Effector memory CD8-positive, alpha-beta T cell (primary cell): ENCODE results near the gene DNAJC13.
"Not testable (repeated sequence)": the region's sequence is repeated elsewhere in the genome, so short reads cannot be mapped to it uniquely, and the experiment has no call there.

ENCODE experiments used
- ATAC-seq: fragments of 150-1000 bp; cut with Tn5 transposase; replicated peaks from 2 replicates; pipeline ENCODE4 v1.10.0; 2021; ENCODE audit warnings: mild to moderate bottlenecking, moderate library complexity
- DNase-seq, 3 experiments: peaks; one replicate each; pipeline ENCODE4 v3.0.0; 2021
- H3K27ac Mint-ChIP-seq, 2 donors: one replicate each; pipeline ENCODE4 v1.8.0; 2022; ENCODE audit warnings: mild to moderate bottlenecking in 2 of 2, mixed read lengths in 2 of 2, moderate library complexity in 2 of 2
- H3K27me3 Mint-ChIP-seq, 2 donors: one replicate each; pipeline ENCODE4 v1.8.0; 2022; ENCODE audit warnings: mixed read lengths in 2 of 2
- H3K36me3 Mint-ChIP-seq: one replicate; pipeline ENCODE4 v1.8.0; 2022; ENCODE audit warnings: mild to moderate bottlenecking, moderate library complexity, mixed read lengths; ENCODE audit not compliant: insufficient read depth
- H3K4me1 Mint-ChIP-seq, 2 donors: one replicate each; pipeline ENCODE4 v1.8.0; 2022; ENCODE audit warnings: low read depth in 2 of 2, mixed read lengths in 2 of 2
- H3K4me3 Mint-ChIP-seq, 2 donors: one replicate each; pipeline ENCODE4 v1.8.0; 2022; ENCODE audit warnings: mild to moderate bottlenecking in 2 of 2, mixed read lengths in 2 of 2, moderate library complexity in 2 of 2
- H3K9me3 Mint-ChIP-seq, 2 donors: one replicate each; pipeline ENCODE4 v1.8.0; 2022; ENCODE audit warnings: mixed read lengths in 2 of 2
- total RNA-seq, 9 experiments: gene quantifications; one replicate each; lab custom pipeline; 2026; lab: John Stamatoyannopoulos, UW

The DNAJC13 gene, protein sequence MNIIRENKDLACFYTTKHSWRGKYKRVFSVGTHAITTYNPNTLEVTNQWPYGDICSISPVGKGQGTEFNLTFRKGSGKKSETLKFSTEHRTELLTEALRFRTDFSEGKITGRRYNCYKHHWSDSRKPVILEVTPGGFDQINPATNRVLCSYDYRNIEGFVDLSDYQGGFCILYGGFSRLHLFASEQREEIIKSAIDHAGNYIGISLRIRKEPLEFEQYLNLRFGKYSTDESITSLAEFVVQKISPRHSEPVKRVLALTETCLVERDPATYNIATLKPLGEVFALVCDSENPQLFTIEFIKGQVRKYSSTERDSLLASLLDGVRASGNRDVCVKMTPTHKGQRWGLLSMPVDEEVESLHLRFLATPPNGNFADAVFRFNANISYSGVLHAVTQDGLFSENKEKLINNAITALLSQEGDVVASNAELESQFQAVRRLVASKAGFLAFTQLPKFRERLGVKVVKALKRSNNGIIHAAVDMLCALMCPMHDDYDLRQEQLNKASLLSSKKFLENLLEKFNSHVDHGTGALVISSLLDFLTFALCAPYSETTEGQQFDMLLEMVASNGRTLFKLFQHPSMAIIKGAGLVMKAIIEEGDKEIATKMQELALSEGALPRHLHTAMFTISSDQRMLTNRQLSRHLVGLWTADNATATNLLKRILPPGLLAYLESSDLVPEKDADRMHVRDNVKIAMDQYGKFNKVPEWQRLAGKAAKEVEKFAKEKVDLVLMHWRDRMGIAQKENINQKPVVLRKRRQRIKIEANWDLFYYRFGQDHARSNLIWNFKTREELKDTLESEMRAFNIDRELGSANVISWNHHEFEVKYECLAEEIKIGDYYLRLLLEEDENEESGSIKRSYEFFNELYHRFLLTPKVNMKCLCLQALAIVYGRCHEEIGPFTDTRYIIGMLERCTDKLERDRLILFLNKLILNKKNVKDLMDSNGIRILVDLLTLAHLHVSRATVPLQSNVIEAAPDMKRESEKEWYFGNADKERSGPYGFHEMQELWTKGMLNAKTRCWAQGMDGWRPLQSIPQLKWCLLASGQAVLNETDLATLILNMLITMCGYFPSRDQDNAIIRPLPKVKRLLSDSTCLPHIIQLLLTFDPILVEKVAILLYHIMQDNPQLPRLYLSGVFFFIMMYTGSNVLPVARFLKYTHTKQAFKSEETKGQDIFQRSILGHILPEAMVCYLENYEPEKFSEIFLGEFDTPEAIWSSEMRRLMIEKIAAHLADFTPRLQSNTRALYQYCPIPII (N-terminal part only)
- total RNA-seq, result 76.7 to 177 (median 111) reads per million in 9 experiments

DNA sequence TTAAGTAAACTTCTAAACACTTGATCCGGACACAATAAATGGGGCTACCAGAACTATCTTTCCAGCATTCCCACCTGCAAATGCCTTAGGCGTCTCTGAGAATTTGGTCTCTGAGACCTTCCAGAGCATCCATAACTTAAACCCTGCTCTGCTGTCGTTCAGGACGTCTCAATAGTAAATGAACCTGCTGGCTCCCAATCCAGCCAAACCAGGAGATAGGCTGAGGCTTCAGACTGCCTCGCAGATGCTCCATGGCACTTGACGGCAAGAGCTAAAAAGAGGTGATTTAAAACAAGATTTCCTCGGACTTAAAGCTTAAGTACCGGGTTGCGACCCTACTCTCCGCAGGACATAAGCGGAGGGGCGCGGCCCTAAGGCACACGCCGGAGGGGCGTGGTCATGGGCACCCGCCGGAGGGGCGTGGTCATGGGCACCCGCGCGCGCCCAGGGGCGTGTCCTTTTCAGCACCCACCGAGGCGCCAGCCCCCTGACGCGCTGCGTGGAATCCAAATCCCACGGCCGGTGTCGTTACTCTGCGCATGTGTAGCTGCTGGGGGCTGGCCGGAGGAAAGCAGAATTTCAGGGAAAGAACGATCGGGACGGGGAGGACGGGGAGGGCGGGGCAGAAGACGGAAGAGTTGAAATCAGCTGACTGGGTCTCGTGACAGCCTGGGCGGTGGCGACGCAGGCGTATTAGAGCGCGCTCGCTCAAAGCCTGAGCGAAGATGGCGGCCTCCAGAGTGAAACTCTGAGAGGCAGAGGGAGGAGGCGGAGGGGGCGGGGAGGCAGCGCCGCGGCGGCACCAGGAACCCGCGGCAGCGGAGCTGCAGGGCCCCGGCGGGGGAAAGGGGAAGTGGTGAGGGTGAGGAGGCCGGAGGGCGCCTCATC is at the start of gene DNAJC13:
TSS of gene DNAJC13 (plus strand) at position 696 of the 888 bp plus-strand sequence. CDS start 17,049 bp downstream, outside the sequence.
- H3K9me3 Mint-ChIP-seq, result no peaks in the 10 kb centered on the region
- ATAC-seq (peak; percentile 93), DNase-seq (peak; percentile 88 to 91 (median 89))
- peak within 1 kb of the TSS; percentile 96 to 98 for H3K4me3 Mint-ChIP-seq
- no peaks in the 10 kb centered on the region for H3K27me3 Mint-ChIP-seq
- H3K27ac Mint-ChIP-seq, result peak within 1 kb of the TSS; percentile 94 to 98
- H3K36me3 Mint-ChIP-seq, result peaks cover 16% of the 10 kb centered on the region
- H3K4me1 Mint-ChIP-seq, result peaks cover 10 to 27% of the 10 kb centered on the region in 2 donors

DNA sequence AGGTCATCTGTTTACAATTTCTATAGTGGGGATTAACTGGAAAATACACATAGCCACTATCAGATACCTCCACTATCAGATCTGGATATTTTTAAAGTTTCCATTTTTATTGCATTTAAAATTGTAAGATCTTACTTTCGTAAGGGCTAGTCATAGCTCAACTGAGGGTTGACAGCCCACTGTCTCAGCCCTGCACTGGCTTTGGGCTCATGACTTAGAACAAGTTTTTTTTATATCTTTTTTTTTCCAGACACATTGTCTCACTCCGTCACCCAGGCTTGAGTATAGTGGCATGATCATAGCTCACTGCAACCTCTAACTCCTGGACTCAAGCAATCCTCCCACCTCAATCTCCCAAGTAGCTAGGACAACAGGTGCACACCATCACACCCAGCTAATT is 48.8 kb upstream of the DNAJC13 start:
- ATAC-seq (no peak), DNase-seq (no peak)
- Mint-ChIP-seq H3K27me3 (peaks cover 9 to 10% of the 10 kb centered on the region in 2 donors), H3K36me3 (no peaks in the 10 kb centered on the region), H3K4me3 (no peak overlapping the region), H3K9me3 (no peaks in the 10 kb centered on the region), H3K27ac (no peak overlapping the region), H3K4me1 (no peaks in the 10 kb centered on the region)

DNA sequence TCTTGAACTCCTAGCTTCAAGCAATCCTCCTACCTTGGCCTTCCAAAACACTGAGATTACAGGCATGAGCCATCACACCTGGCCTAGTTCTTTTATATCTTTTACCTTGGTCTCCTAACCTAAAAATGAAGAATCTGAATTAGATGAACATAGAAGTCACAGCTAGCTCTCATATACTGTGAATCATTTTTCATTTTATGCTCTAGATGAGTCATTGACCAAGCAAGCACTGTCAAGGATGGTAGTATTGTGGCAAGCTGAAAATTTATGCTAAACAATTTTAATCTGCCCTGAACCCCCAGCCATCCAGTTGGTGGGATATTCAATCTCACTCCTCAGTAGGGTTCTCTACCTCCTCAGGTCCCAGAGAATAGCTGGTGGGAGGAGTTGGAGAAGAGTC is 48.3 kb upstream of the DNAJC13 start:
- no peak overlapping the region for H3K4me3 Mint-ChIP-seq
- no peak overlapping the region for H3K27ac Mint-ChIP-seq
- H3K4me1 Mint-ChIP-seq, result no peaks in the 10 kb centered on the region
- no peaks in the 10 kb centered on the region for H3K36me3 Mint-ChIP-seq
- ATAC-seq, result no peak
- H3K9me3 Mint-ChIP-seq, result no peaks in the 10 kb centered on the region
- no peak for DNase-seq
- peaks cover 9 to 10% of the 10 kb centered on the region in 2 donors for H3K27me3 Mint-ChIP-seq

DNA sequence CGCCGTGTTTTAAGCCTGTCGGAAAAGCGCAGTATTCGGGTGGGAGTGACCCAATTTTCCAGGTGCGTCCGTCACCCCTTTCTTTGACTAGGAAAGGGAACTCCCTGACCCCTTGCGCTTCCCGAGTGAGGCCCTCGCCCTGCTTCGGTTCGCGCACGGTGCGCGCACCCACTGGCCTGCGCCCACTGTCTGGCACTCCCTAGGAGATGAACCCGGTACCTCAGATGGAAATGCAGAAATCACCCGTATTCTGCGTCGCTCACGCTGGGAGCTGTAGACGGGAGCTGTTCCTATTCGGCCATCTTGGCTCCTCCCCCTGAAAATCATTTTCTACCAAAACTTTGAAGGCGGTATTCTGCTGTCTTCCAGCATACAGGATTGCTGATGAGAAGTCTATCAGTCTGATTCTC is 40.4 kb upstream of the DNAJC13 start:
- H3K36me3 Mint-ChIP-seq, H3K9me3 Mint-ChIP-seq, ATAC-seq, H3K4me1 Mint-ChIP-seq, DNase-seq, H3K27ac Mint-ChIP-seq: not testable (repeated sequence)
- peak overlapping the region in 1 of 2 donors; percentile 37 for H3K4me3 Mint-ChIP-seq
- H3K27me3 Mint-ChIP-seq, result peaks cover 36 to 52% of the 10 kb centered on the region in 2 donors

DNA sequence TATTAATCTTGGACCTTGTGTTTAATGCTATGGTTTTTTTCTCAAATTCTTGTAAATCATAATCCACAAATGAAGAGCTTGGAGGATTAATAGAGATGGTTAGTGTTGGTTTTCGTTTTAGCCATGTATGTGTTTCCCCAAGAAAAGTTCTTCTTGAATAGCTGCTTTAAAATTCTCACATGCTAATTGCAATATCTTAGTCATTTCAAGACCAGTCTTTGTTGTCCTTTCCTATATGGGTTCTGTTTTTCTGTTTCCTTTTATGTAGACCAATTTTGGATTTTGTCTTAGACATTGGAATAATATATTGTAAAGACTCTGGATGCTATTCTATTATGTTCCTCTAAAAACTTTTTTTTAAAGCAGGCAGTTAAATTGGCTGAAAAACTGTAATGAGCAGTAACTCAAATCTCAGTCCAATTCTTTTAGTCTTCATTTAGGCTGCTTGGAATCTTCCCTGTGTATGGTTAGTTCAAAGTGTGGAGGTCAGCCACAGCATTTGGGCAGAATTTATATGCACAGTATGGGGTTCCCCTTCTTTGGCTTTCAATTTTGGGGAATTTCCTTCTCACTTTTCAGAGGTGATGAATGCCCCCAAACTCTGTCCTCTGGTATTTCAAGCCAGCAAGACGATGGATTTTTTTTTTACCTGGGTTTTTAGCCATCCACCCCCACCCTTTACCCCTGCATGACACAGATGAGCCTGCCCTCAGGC is 39.1 kb upstream of the DNAJC13 start:
- DNase-seq (no peak), ATAC-seq (no peak)
- Mint-ChIP-seq H3K9me3 (no peaks in the 10 kb centered on the region), H3K36me3 (peaks cover 8% of the 10 kb centered on the region), H3K4me3 (no peak overlapping the region), H3K4me1 (no peaks in the 10 kb centered on the region), H3K27me3 (peaks cover 36 to 63% of the 10 kb centered on the region in 2 donors), H3K27ac (no peak overlapping the region)

DNA sequence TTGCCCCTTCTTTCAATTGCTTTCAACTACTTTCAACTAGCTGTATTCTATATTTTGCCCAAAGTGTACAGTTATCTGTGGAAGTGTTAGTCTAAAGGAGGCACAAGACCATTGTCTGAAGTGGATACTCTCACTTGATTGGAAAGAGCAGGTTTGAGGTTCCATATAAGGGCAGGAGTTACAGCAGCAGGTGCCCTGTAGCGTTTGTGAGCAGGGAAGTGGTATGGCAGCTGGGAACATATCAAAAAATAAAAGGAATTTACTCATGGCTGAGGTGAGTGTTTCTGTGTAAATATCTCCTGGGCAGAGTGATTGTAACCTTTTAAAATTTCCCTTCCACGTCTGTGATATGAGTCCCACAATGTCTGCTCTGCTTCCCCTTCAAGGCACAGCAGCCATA is 38.5 kb upstream of the DNAJC13 start:
- Mint-ChIP-seq H3K4me1 (no peaks in the 10 kb centered on the region), H3K9me3 (no peaks in the 10 kb centered on the region), H3K36me3 (peaks cover 8% of the 10 kb centered on the region), H3K27me3 (peaks cover 38 to 70% of the 10 kb centered on the region in 2 donors), H3K4me3 (no peak overlapping the region), H3K27ac (no peak overlapping the region)
- ATAC-seq (no peak), DNase-seq (no peak)

DNA sequence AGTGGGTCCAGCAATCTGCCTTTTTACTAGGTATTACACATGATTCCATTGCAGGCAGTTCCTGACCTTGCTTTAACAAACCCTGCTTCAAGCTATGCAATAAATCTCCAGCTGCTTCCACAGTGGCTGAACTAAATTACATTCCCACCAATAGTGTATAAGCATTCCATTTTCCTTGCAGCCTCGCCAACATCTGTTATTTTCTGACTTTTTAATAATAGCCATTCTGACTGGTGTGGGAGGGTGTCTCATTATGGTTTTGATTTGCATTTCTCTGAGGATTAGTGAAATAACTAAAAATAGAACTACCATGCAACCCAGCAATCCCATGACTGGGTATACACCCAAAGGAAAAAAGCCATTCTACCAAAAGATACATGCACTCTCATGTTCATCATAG is 36.4 kb upstream of the DNAJC13 start:
- Mint-ChIP-seq H3K9me3 (peaks cover 0 to 2% of the 10 kb centered on the region in 2 donors), H3K27ac (no peak overlapping the region), H3K4me3 (no peak overlapping the region), H3K27me3 (peaks cover 45 to 74% of the 10 kb centered on the region in 2 donors), H3K36me3 (peaks cover 8% of the 10 kb centered on the region), H3K4me1 (no peaks in the 10 kb centered on the region)
- ATAC-seq (no peak), DNase-seq (no peak)

DNA sequence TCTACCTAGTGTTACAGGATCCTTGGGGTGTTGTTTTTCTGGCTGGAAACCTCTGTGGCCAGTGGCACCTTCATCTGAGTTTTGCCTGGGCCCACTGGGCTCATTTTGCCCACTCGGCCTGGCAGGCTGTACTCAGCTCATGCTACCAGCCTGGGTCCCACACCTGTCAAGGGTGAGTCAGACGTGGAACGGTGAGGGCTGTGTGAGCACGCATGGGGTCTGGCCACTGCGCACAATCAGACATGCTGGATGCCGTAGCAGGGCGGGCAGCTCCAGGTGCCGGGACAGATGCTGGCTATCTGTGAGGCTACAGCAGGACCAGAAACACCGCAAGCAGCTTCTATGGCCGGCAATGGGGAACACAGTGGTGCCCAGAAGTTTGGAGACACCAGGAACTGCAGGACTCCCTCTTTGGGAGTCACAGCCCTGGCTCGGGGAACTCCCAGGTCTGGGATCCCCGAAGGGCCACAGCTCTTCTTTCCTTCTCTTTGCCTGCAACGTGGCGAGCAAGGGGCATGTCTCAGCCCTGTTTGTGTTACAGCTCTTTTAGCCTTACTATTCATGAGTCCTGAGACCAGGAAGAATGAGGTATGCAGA is 35.9 kb upstream of the DNAJC13 start:
- no peak overlapping the region for H3K27ac Mint-ChIP-seq
- H3K4me3 Mint-ChIP-seq, result no peak overlapping the region
- peaks cover 0 to 2% of the 10 kb centered on the region in 2 donors for H3K4me1 Mint-ChIP-seq
- peaks cover 8% of the 10 kb centered on the region for H3K36me3 Mint-ChIP-seq
- no peak for DNase-seq
- H3K9me3 Mint-ChIP-seq, result peaks cover 0 to 2% of the 10 kb centered on the region in 2 donors
- ATAC-seq, result no peak
- peaks cover 45 to 74% of the 10 kb centered on the region in 2 donors for H3K27me3 Mint-ChIP-seq

DNA sequence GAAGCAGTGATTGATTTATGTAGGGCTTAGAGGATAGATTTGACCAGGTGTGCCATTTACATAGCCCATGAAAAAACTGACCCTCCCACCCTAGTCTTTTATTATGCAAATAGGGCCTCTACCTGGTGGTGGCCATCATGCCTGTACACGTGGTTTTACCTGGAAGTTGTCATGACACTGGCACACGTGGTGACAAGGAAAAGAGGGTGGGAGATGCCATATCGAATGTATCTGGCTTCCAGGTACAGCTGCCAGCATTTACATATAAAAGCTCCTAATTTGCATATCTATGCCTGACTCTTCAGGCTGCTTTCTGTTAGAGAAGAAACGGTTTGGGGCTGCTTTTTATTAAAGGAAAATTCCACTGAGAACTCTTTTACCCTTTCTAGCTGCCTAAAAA is 35.0 kb upstream of the DNAJC13 start:
- DNase-seq (no peak), ATAC-seq (no peak)
- peaks cover 44 to 74% of the 10 kb centered on the region in 2 donors for H3K27me3 Mint-ChIP-seq
- peaks cover 0 to 2% of the 10 kb centered on the region in 2 donors for H3K9me3 Mint-ChIP-seq
- H3K4me3 Mint-ChIP-seq, result no peak overlapping the region
- peaks cover 3% of the 10 kb centered on the region for H3K36me3 Mint-ChIP-seq
- H3K4me1 Mint-ChIP-seq, result peaks cover 0 to 4% of the 10 kb centered on the region in 2 donors
- H3K27ac Mint-ChIP-seq, result no peak overlapping the region

DNA sequence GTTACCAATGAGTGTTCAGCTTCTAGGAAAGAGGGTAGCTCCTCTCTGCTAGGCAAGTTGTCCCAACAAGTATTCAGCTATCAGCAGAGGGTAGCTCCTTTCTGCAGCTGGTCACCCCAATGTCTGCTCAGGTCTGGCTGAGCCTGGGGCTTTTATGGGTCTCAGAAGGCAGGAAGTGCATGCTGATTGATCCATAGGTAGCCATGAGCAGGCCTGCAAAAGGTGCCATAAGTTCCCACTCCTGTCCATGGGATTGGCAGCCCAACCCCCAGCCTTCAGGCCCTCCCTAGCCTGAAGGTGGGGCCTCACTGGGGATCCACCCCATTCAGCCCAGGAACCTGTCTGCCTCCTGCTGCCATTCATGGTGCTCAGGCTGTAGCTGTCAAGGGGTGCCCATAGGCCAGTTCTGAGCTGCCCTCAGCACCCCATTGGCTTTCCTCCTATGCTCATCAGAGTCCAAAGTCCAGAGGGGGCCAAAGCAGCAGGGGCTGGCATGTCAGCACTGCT is 34.6 kb upstream of the DNAJC13 start:
- no peak for DNase-seq
- Mint-ChIP-seq H3K27ac (no peak overlapping the region), H3K36me3 (peaks cover 3% of the 10 kb centered on the region), H3K27me3 (peaks cover 40 to 74% of the 10 kb centered on the region in 2 donors), H3K4me1 (peaks cover 0 to 4% of the 10 kb centered on the region in 2 donors), H3K4me3 (no peak overlapping the region), H3K9me3 (peaks cover 0 to 2% of the 10 kb centered on the region in 2 donors)
- no peak for ATAC-seq

DNA sequence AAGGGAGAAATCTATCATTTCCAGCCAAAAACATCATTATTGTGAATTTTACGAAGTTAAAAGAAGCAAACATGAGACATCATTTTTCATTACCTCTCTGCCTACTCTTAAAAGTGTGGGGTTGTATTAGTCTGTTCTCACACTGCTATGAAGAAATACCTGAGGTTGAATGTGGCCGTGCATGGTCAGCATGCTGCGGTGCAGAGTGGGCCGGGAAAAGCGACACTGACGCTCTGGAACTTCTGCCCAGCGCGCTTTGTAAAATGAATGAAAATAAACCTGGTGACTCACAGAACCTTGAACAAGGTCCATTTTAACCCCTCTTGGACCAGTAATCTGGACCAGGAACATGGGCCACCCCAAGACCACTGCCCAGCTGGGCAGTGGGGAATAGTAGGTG is 31.0 kb upstream of the DNAJC13 start:
- DNase-seq, result no peak
- Mint-ChIP-seq H3K36me3 (peaks cover 3% of the 10 kb centered on the region), H3K4me3 (no peak overlapping the region), H3K27me3 (peaks cover 14 to 39% of the 10 kb centered on the region in 2 donors), H3K27ac (no peak overlapping the region), H3K9me3 (peaks cover 0 to 2% of the 10 kb centered on the region in 2 donors), H3K4me1 (peaks cover 0 to 4% of the 10 kb centered on the region in 2 donors)
- no peak for ATAC-seq
